Esophagus squamous epithelium (tissue), 5 donors: ENCODE measurements around the gene CIAO2B. TPM values are rescaled to one million over a fixed set of nuclear protein-coding genes. Genes with fewer than 3 reads are reported as not detected.
"Not testable (repeated sequence)": the region's sequence is repeated elsewhere in the genome, so short reads cannot be mapped to it uniquely, and the experiment has no call there.

Experiments used
- DNase-seq: peaks from one replicate; lab custom pipeline; 2025; lab: John Stamatoyannopoulos, UW
- H3K27ac ChIP-seq, 4 donors: fragments of 200-600 bp; sonication (generic); one replicate each; pipeline ENCODE4 v1.5.1; 2016 to 2019; ENCODE audit warnings: mild to moderate bottlenecking in 1 of 4
- H3K27me3 ChIP-seq, 4 donors: fragments of 200-600 bp; sonication (generic); 1 replicate in 3 of 4; 2 replicates in 1 of 4; pipeline versions ENCODE4 v1.5.1 to v1.6.0; 2017 to 2021; ENCODE audit warnings: antibody characterized with exemption in 1 of 4
- H3K36me3 ChIP-seq, 3 donors: fragments of 200-600 bp; sonication (generic); one replicate each; pipeline ENCODE4 v1.5.1; 2016 to 2019
- H3K4me1 ChIP-seq, 3 donors: fragments of 200-600 bp; sonication (generic); one replicate each; pipeline ENCODE4 v1.5.1; 2017 to 2019
- H3K4me3 ChIP-seq, 4 donors: fragments of 200-600 bp; sonication (generic); 1 replicate in 3 of 4; 2 replicates in 1 of 4; pipeline ENCODE4 v1.5.1; 2016 to 2019; ENCODE audit warnings: mild to moderate bottlenecking in 2 of 4, moderate library complexity in 1 of 4
- H3K9me3 ChIP-seq, 3 donors: fragments of 200-600 bp; sonication (generic); one replicate each; pipeline ENCODE4 v1.5.1; 2016 to 2019
- POLR2A ChIP-seq, 4 donors: fragments of 450-650 bp; IDR thresholded peaks; one replicate each; pipeline ENCODE4 v1.6.1; 2017; ENCODE audit warnings: antibody characterized with exemption in 4 of 4, mild to moderate bottlenecking in 4 of 4, moderate library complexity in 3 of 4
- WGBS, 2 donors: methylation state at CpG; one replicate each; pipeline ENCODE4 v1.1.5; 2018; 5-methylcytosine and 5-hydroxymethylcytosine counted together
- intact Hi-C: fragments of 100-400 bp; cut with DNase I; formaldehyde crosslinking; loops from one replicate; pipeline ENCODE4 v1.15.0; 2022
- total RNA-seq, 4 donors: library from RNA; depleted of rRNA; stranded (reverse); fragments of >200 nt; gene quantifications; one replicate each; pipeline ENCODE4 v1.1.0, GENCODE V29; 2016
- TF ChIP-seq, protein P1 (sequence below), 6 experiments: fragments of 450-650 bp in 4 of 6; fragments of 200-600 bp in 2 of 6; sonication (generic) in 2 of 6; IDR thresholded peaks; one replicate each; pipeline ENCODE4 v1.5.1; 2016 to 2019; ENCODE audit warnings: antibody characterized with exemption in 6 of 6, mild to moderate bottlenecking in 4 of 6, moderate library complexity in 4 of 6
- donor health status: DM: yes; HTN: yes; CAD: no.

CIAO2B gene
- total RNA-seq, 4 donors from 2014 or later: 112 to 153 (median 126) TPM

DNA sequence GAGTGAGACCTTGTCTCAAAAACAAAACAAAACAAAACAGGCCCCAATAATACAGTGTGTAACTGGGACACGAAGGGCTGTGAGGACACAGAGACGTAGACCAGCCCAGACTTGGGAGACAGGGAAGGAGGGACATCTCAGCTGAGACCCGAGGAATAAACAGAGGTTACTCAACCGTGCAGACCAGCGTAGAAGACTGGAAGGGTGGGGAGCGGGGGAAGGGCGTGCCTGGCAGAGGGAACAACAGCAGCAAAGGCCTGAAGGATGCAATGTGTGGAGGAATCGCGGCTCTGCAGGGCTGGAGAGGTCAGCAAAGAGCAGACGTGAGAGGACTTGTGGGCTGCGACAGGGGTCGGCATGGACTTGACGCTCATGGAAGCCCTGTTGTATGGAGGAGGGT lies 42.5 kb upstream of the CIAO2B start:
- Histone ChIP-seq H3K27ac (no peak overlapping the region), H3K27me3 (peaks cover 0 to 13% (median 0%) of the 10 kb centered on the region in 4 donors), H3K4me3 (no peak overlapping the region), H3K4me1 (peaks cover 4 to 31% (median 5%) of the 10 kb centered on the region in 3 donors), H3K9me3 (no peaks in the 10 kb centered on the region), H3K36me3 (no peaks in the 10 kb centered on the region)
- no peak for TF ChIP-seq POLR2A (IDR thresholded peaks at IDR 0.05)
- TF ChIP-seq, protein P1, sequence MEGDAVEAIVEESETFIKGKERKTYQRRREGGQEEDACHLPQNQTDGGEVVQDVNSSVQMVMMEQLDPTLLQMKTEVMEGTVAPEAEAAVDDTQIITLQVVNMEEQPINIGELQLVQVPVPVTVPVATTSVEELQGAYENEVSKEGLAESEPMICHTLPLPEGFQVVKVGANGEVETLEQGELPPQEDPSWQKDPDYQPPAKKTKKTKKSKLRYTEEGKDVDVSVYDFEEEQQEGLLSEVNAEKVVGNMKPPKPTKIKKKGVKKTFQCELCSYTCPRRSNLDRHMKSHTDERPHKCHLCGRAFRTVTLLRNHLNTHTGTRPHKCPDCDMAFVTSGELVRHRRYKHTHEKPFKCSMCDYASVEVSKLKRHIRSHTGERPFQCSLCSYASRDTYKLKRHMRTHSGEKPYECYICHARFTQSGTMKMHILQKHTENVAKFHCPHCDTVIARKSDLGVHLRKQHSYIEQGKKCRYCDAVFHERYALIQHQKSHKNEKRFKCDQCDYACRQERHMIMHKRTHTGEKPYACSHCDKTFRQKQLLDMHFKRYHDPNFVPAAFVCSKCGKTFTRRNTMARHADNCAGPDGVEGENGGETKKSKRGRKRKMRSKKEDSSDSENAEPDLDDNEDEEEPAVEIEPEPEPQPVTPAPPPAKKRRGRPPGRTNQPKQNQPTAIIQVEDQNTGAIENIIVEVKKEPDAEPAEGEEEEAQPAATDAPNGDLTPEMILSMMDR (IDR thresholded peaks at IDR 0.05): no peak
- intact Hi-C loops: loop anchor here (5.0 kb wide), 1 partner anchor 181 kb away; the partner anchor contains the start of genes FBXL8 and TRADD
- 46 to 48% methylated on average over 13 of the region's 13 CpGs for WGBS, 2 donors
- no peak for DNase-seq

DNA sequence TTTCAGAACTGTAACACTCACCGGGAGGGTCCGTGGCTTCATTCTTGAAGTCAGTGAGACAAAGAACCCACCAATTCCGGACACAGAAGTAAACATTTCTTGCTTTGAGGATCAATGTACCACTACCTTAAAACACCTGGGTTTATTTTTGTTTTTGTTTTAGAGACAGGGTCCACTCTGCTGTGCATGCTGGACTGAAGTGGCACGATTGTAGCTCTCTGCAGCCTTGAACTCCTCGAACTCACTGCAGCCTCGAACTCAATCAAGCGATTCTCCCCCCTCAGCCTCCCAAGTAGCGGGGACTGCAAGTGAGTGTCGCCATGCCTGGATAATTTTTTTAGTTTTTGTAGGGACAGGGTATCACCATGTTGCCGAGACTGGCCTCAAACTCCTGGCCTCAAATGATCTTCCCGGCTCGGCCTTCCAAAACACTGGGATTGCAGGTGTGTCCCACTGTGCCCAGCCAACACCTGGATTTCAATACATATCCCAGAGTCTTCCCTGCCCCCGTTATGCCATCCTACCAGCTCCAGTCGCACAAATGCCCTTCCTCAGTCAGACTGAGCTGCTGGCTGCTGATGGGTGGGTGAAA lies 41.2 kb upstream of the CIAO2B start:
- no peak for TF ChIP-seq POLR2A (IDR thresholded peaks at IDR 0.05)
- TF ChIP-seq, protein P1 (IDR thresholded peaks at IDR 0.05): no peak
- H3K4me1 ChIP-seq: peaks cover 4 to 31% (median 5%) of the 10 kb centered on the region in 3 donors
- no peaks in the 10 kb centered on the region for H3K36me3 ChIP-seq
- peaks cover 0 to 13% (median 0%) of the 10 kb centered on the region in 4 donors for H3K27me3 ChIP-seq
- 82 to 87% methylated on average over 10 to 12 of the region's 14 CpGs for WGBS, 2 donors
- H3K4me3 ChIP-seq: no peak overlapping the region
- H3K9me3 ChIP-seq: no peaks in the 10 kb centered on the region
- intact Hi-C loops: loop anchor here (5.0 kb wide), 1 partner anchor 182 kb away; the partner anchor contains the start of genes FBXL8 and TRADD
- H3K27ac ChIP-seq: no peak overlapping the region
- DNase-seq: no peak

DNA sequence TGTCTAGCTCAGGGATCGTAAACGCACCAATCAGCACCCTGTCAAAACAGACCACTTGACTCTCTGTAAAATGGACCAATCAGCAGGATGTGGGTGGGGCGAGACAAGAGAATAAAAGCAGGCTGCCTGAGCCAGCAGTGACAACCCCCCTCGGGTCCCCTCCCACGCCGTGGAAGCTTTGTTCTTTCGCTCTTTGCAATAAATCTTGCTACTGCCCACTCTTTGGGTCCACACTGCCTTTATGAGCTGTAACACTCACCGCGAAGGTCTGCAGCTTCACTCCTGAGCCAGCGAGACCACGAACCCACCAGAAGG lies 40.7 kb upstream of the CIAO2B start:
- intact Hi-C loops: loop anchor here (5.0 kb wide), 1 partner anchor 182 kb away; the partner anchor contains the start of genes FBXL8 and TRADD
- H3K27me3 ChIP-seq: peaks cover 0 to 13% (median 0%) of the 10 kb centered on the region in 4 donors
- not testable (repeated sequence) for H3K36me3 ChIP-seq, H3K9me3 ChIP-seq, H3K27ac ChIP-seq, H3K4me3 ChIP-seq, DNase-seq
- WGBS, 2 donors: 65 to 68% methylated on average over 11 of the region's 11 CpGs
- H3K4me1 ChIP-seq: peaks cover 4 to 31% (median 5%) of the 10 kb centered on the region in 3 donors

DNA sequence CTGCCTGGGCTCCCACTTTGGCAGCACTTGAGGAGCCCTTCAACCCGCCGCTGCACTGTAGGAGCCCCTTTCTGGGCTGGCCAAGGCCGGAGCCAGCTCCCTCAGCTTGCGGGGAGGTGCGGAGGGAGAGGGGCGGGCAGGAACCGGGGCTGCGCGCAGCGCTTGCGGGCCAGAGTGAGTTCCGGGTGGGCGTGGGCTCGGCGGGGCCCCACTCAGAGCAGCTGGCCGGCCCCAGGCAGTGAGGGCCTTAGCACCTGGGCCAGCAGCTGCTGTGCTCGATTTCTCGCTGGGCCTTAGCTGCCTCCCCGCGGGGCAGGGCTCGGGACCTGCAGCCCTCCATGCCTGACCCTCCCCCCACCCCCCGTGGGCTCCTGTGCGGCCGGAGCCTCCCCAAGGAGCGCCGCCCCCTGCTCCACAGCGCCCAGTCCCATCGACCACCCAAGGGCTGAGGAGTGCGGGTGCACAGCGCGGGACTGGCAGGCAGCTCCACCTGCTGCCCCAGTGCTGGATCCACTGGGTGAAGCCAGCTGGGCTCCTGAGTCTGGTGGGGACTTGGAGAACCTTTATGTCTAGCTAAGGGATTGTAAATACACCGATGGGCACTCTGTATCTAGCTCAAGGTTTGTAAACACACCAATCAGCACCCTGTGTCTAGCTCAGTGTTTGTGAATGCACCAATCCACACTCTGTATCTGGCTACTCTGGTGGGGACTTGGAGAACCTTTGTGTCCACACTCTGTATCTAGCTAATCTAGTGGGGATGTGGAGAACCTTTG lies 40.1 kb upstream of the CIAO2B start:
- H3K9me3 ChIP-seq, H3K4me3 ChIP-seq, DNase-seq, H3K36me3 ChIP-seq, H3K27ac ChIP-seq, intact Hi-C loops: not testable (repeated sequence)
- peaks cover 4 to 28% (median 5%) of the 10 kb centered on the region in 3 donors for H3K4me1 ChIP-seq
- peaks cover 0 to 13% (median 0%) of the 10 kb centered on the region in 4 donors for H3K27me3 ChIP-seq
- 91 to 97% methylated on average over 3 to 9 of the region's 32 CpGs for WGBS, 2 donors

DNA sequence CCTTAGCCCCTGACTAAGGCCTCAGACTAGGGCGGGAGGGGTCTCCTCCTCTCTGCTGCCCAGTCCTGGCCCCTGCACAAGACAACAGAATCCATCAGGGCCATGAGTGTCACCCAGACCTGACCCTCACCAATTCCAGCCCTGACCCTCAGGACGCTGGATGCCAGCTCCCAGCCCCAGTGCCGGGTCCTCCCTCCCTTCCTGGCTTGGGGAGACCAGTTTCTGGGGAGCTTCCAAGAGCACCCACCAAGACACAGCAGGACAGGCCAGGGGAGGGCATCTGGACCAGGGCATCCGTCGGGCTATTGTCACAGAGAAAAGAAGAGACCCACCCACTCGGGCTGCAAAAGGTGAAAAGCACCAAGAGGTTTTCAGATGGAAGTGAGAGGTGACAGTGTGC lies 39.5 kb upstream of the CIAO2B start:
- H3K27me3 ChIP-seq: peaks cover 0 to 13% (median 0%) of the 10 kb centered on the region in 4 donors
- no peak for DNase-seq
- no peak overlapping the region for H3K27ac ChIP-seq
- H3K36me3 ChIP-seq: no peaks in the 10 kb centered on the region
- no peaks in the 10 kb centered on the region for H3K9me3 ChIP-seq
- intact Hi-C loops: no loop called here
- no peak overlapping the region for H3K4me3 ChIP-seq
- 91% methylated on average over 5 of the region's 6 CpGs; no CpG with 5 or more reads in 1 of the 2 donors for WGBS, 2 donors
- TF ChIP-seq, protein P1 (IDR thresholded peaks at IDR 0.05): no peak
- TF ChIP-seq POLR2A (IDR thresholded peaks at IDR 0.05): no peak
- H3K4me1 ChIP-seq: peaks cover 4 to 28% (median 5%) of the 10 kb centered on the region in 3 donors

DNA sequence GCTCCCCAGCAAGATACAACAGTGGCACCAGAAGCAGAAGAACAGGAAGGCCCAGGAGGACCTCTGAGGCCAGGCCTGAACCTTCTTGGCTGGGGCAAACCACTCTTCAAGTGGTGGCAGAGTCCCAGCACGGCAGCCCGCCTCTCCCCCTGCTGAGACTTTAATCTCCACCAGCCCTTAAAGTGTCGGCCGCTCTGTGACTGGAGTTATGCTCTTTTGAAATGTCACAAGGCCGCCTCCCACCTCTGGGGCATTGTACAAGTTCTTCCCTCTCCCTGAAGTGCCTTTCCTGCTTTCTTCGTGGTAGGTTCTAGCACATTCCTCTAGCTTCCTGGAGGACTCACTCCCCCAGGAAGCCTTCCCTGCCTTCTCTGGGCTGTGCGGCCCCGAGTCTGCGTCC lies 38.8 kb upstream of the CIAO2B start:
- TF ChIP-seq, protein P1 (IDR thresholded peaks at IDR 0.05): no peak
- TF ChIP-seq POLR2A (IDR thresholded peaks at IDR 0.05): no peak
- intact Hi-C loops: no loop called here
- Histone ChIP-seq H3K27ac (no peak overlapping the region), H3K36me3 (no peaks in the 10 kb centered on the region), H3K27me3 (peaks cover 0 to 13% (median 0%) of the 10 kb centered on the region in 4 donors), H3K4me3 (no peak overlapping the region), H3K4me1 (peaks cover 4 to 27% (median 5%) of the 10 kb centered on the region in 3 donors), H3K9me3 (no peaks in the 10 kb centered on the region)
- WGBS, 2 donors: 83 to 90% methylated on average over 5 to 9 of the region's 9 CpGs
- DNase-seq: no peak
